ENCODE data around the gene AKNAD1.

AKNAD1 gene

GRCh38 chr1:108830119-108831008 is 26.5 kb downstream of the AKNAD1 start:
- DNase-seq (ENCODE audit: low read depth): peak; percentile 91

DNA sequence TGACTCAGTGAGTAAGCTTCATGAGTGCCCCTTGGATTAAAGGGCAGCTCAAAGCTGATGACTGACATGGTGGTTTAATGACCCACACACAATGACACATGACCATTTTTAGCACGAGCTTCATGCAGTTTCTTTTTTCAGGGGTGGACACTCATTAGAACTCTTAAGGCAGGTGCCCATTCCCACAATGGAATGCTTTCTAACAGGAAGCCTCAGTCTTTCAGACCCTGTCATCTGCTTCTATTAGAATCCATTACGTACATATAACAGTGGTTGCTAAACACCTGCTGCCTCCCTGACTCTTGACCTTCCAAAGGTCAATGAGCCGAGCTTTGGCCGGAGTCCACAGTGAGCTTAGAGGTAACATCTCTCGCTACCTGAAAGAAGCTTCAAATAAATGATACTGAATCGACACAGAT is 27.4 kb downstream of the AKNAD1 start:
- DNase-seq (ENCODE audit: low read depth): peak; percentile 28

GRCh38 chr1:108828074-108828961 is 28.6 kb downstream of the AKNAD1 start:
- DNase-seq (ENCODE audit: low read depth): peak; percentile 67

DNA sequence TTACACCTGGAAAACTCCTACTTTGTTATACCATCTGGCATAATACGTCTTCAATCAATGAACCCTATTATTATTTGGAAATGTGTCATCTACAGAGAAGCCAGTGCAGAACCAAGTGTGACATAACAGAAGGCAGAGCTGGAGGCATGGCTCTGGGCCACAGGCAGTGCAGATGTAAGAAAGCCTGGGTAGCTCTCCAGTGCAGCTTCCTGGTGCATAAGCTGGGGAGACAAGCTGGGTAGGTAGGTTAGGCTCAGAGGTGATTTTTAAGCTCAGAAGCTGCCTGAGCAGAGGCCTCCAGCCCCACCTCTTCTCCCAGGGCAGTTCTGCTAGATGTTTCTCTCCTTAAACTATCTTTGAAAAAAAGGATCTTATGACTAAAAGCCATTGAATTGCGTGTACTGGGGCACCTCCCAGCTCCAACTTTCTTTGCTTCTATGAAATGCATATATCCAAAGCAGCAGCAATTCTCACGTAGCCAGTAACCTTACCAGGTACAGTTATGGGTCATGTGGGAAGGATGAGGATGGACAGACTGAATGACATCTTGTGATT is 30.7 kb downstream of the AKNAD1 start:
- no peak for DNase-seq (ENCODE audit: low read depth)

GRCh38 chr1:108824051-108824450 is 32.8 kb downstream of the AKNAD1 start:
- no peak for DNase-seq (ENCODE audit: low read depth)

GRCh38 chr1:108823632-108824031 is 33.3 kb downstream of the AKNAD1 start:
- DNase-seq (ENCODE audit: low read depth): no peak

GRCh38 chr1:108819878-108820277 is 37.0 kb downstream of the AKNAD1 start:
- no peak for DNase-seq (ENCODE audit: low read depth)

GRCh38 chr1:108817811-108818210 is 39.1 kb downstream of the AKNAD1 start:
- no peak for DNase-seq (ENCODE audit: low read depth)

DNA sequence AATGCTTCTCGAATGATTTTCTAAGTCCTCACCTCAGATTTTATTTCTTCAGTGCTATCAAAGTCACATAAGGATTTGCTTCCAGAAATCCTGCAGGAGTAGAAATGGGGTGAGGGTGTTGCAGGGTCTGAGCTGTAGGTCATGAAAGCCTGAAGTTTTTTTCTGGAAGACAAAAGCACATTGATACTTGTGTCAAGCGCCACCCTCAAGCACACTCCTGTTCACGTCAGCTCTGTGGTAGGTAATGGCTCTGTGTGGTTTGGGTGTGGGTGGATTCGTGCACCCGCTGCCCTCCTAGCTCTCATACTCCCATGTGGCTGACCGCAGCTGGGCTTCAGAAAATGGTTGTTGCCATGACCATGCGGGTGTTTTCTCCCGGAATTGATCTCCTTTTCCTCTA is 39.9 kb downstream of the AKNAD1 start:
- DNase-seq (ENCODE audit: low read depth): peak; percentile 89

- DNase-seq (ENCODE audit: low read depth): peak; percentile 96
Measured at GRCh38 chr1:108816049-108816893, 40.6 kb downstream of the AKNAD1 start.

DNA sequence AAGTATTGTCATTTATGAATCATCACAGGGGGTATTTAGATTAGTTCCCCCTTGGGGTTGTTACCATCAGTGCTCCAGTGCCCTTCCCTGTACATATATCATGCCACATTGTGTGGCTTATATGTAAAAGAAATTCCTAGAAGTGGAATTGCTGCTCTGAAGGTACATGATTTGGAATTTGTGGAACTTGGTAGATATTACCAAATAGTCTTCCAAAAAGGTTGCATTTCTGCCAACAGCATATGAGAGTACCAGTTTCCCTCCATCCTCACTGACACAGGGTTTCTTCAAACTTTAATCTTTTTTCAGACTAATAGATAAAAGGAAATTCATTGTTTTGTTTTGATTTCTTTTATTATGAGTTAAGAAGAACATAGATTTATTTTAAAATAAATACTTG is 41.3 kb downstream of the AKNAD1 start:
- DNase-seq (ENCODE audit: low read depth): no peak

DNA sequence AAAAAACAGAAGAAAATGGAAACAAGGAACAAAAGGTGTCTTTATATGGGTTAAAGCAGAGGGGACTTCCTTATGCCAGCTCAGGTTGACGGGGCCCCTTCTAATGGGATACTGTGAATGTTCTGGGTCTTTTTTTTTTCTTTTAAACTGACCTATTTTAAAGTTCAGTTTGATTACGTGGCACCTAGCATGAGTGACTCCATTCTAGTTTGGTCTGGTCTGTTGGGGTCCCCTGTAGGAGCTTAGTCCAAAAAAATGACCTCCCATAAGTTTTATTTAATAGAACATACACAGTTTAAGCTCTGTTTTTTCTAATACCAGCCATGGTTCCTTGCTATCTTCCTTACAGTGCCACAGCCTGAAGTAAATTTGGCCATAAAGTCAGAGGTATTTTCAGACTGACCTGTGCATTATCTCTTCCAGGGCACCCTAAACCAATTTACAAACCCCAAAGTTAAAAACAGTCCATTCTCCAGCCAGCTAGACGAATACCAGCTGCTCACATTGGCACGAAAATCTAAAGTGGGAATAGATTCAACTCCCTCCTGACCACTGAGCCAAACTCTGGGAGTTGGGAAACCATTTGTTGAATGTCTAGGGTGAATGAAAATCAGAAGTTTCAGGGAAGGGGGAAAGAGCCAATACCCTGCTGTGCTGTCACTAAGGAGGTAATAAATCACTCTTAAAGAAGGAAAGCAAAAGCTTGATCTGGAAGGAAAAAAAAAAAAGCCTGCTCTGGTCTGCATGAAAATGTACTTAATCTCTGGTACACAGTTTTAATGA is 42.4 kb downstream of the AKNAD1 start:
- DNase-seq (ENCODE audit: low read depth): peak; percentile 68

- no peak for DNase-seq (ENCODE audit: low read depth)
Measured at GRCh38 chr1:108813326-108813725, 43.6 kb downstream of the AKNAD1 start.

DNA sequence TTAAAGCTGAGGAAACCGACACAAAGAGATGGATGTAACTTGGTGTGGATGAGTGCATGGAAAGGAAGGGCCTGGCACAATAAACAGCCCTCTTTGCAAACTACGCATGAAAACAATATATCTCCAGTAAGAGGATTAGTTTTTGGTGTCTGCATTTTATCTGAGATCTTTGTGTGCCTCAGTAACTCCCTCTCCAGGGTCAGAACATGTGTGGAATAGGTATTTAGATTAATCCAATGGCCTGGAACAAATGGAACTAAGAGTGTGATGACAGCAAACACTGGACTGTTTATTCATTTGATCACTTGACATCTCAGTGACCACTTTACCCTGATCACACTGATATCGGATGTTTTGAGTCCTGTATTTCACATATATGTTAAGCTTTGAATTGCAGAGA is 45.3 kb downstream of the AKNAD1 start:
- no peak for DNase-seq (ENCODE audit: low read depth)

DNA sequence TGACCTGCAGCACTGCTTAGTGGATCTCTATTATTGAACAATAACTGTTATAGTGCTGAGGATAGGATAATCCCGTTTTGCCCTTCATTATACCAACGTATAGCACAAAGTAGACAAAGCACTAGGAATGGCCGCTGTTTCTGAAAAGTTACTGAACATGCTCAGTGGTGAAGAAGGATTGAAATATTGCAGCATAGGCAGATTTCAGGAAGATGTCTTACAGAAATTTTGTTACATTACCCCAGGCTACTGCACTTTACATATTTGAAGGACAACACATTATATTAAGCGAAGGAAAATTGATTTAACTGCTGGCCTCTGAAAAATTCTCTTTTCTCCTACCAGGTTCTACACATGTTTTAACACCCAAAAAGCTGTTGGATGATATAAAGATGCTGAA is 48.5 kb downstream of the AKNAD1 start:
- DNase-seq (ENCODE audit: low read depth): no peak

GRCh38 chr1:108803548-108803947 is 53.3 kb downstream of the AKNAD1 start:
- DNase-seq (ENCODE audit: low read depth): no peak

- no peak for DNase-seq (ENCODE audit: low read depth)
Measured at GRCh38 chr1:108801101-108801500, 55.8 kb downstream of the AKNAD1 start.

DNA sequence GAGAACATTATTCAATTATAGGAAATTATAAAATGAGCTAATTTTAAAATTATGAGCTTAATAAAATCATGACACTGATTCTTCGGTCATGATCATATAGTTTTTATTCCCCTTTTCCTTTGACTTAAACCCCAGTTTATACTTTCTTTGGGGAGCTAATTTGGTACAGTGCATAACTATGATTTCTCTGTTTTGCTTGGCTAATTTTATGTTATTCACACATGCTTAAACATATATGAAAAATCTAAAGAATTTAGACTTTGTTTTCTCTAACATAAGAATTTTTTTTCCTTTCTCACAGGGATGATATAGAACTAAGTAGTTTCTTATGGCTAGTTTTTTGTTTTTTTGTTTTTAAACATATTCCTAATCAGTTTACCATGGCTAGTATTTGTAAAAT is 57.9 kb downstream of the AKNAD1 start:
- DNase-seq (ENCODE audit: low read depth): no peak

GRCh38 chr1:108792420-108792819 is 64.5 kb downstream of the AKNAD1 start:
- no peak for DNase-seq (ENCODE audit: low read depth)

DNA sequence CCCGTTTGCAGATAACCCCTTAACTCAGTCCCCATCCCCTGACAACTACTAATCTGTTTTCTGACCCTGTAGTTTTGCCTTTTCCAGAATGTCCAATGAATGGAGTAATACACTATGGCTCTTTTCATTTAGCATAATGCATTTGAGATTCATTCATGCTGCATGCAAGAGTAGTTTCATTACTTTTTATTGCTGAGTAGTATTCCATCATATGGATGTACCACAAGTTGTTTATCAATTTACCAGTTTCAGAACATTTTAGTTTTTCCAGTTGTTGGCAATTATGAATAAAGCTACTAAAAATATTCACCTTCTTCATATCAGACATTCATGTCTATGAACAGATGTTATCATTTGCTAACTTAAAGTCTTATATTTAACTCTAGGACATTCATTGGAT is 65.1 kb downstream of the AKNAD1 start:
- no peak for DNase-seq (ENCODE audit: low read depth)

GRCh38 chr1:108785880-108786279 is 71.0 kb downstream of the AKNAD1 start:
- no peak for DNase-seq (ENCODE audit: low read depth)
